K562 (cell line): Measurements from ENCODE around the gene BNIP3. TPM values are rescaled to one million over a fixed set of nuclear protein-coding genes. Genes with fewer than 3 reads are reported as not detected.

Source experiments
- ATAC-seq: fragments of 200-7000 bp; cut with Tn5 transposase; 3 replicates; pipeline ENCODE4 v1.9.1; 2020; ENCODE audit warnings: moderate library complexity
- BruUV-seq: library from RNA; stranded (reverse); fragments of 400-500 nt; replicated peaks from 2 replicates; lab custom pipeline; 2021; lab: Mats Ljungman, UMichigan
- CTCF ChIA-PET: fragments of 300-600 bp; formaldehyde crosslinking; extraction: SDS; loops from one replicate; lab custom pipeline; 2021; ENCODE audit warnings: low intra/inter-chr PET ratio; lab: Yijun Ruan, JAX
- POLR2A ChIA-PET: fragments of 300-600, 350-650 bp; sonication (Branson Sonifier 250); formaldehyde crosslinking; extraction: SDS; loops from one replicate; lab custom pipeline; 2021; ENCODE audit warnings: antibody characterized with exemption, inconsistent platforms; lab: Yijun Ruan, JAX
- DNase-seq, 4 experiments: peaks; one replicate each; pipeline versions ENCODE4 v3.0.0 to v3.0.0-alpha.2; 2011 to 2018; ENCODE audit warnings: low spot score in 3 of 4, mixed read lengths in 3 of 4; ENCODE audit errors: extremely low read depth in 1 of 4
- FAIRE-seq: peaks from 2 replicates; lab custom pipeline; 2011; peaks lifted over from hg19 to GRCh38; lab: Jason Lieb, UNC
- H2AFZ ChIP-seq: 2 replicates; pipeline ENCODE4 v1.6.0; 2011; ENCODE audit warnings: low read depth, low read length, control low read depth, inconsistent platforms
- H3K27ac ChIP-seq: fragments of 200-600 bp; 3 replicates; pipeline ENCODE4 v1.8.0; 2011; ENCODE audit warnings: low read depth, mild to moderate bottlenecking, control low read depth, inconsistent platforms, low read length, moderate library complexity, mixed read lengths; ENCODE audit errors: extremely low read depth
- H3K27me3 ChIP-seq, 2 experiments: fragments of 300-600 bp in 1 of 2; 2 replicates in 1 of 2; 3 replicates in 1 of 2; pipeline versions ENCODE4 v1.6.0 to v1.8.0; 2011; ENCODE audit warnings: inconsistent platforms in 2 of 2, low read length in 2 of 2, mild to moderate bottlenecking in 1 of 2, mixed read lengths in 1 of 2, moderate library complexity in 1 of 2; ENCODE audit not compliant: control insufficient read depth in 2 of 2, insufficient read depth in 2 of 2
- H3K36me3 ChIP-seq: fragments of 300-600 bp; 3 replicates; pipeline ENCODE4 v1.8.0; 2011; ENCODE audit warnings: mild to moderate bottlenecking, low read length, inconsistent platforms; ENCODE audit not compliant: control insufficient read depth, insufficient read depth
- H3K4me1 ChIP-seq, 2 experiments: fragments of 200-600 bp in 1 of 2; replicated peaks in 1 of 2; 2 replicates in 1 of 2; 3 replicates in 1 of 2; pipeline versions ENCODE4 v1.5.1 to v1.8.0; 2011; ENCODE audit warnings: inconsistent platforms in 2 of 2, low read length in 2 of 2, mild to moderate bottlenecking in 1 of 2, mixed read lengths in 1 of 2, moderate library complexity in 1 of 2; ENCODE audit not compliant: control insufficient read depth in 2 of 2, insufficient read depth in 2 of 2
- H3K4me2 ChIP-seq: 2 replicates; pipeline ENCODE4 v1.6.1; 2011; ENCODE audit warnings: low read length, control low read depth, inconsistent platforms, mixed read lengths; ENCODE audit not compliant: insufficient read depth
- H3K4me3 ChIP-seq: fragments of 200-600 bp; sonication (generic), shearing (Covaris generic); 2 replicates; pipeline ENCODE4 v1.5.1; 2016; ENCODE audit warnings: control low read depth, inconsistent platforms
- H3K79me2 ChIP-seq: fragments of 200-600 bp; 3 replicates; pipeline ENCODE4 v1.8.0; 2011; ENCODE audit warnings: low read length, inconsistent platforms; ENCODE audit not compliant: control insufficient read depth, insufficient read depth
- H3K9ac ChIP-seq, 2 experiments: 2 replicates each; pipeline versions ENCODE4 v1.6.0 to v1.6.1; 2011; ENCODE audit warnings: low read depth in 2 of 2, low read length in 2 of 2, control low read depth in 1 of 2, inconsistent platforms in 1 of 2, mild to moderate bottlenecking in 1 of 2, mixed read lengths in 1 of 2; ENCODE audit not compliant: insufficient read depth in 1 of 2
- H3K9me1 ChIP-seq: one replicate; pipeline ENCODE4 v1.6.0; 2011; ENCODE audit warnings: inconsistent platforms, mild to moderate bottlenecking, low read length, moderate library complexity; ENCODE audit not compliant: control insufficient read depth, insufficient read depth
- H3K9me3 ChIP-seq: replicated peaks from 2 replicates; pipeline ENCODE4 v1.5.1; 2011; ENCODE audit warnings: low read depth, low read length, inconsistent platforms; ENCODE audit not compliant: control insufficient read depth, insufficient read depth
- H4K20me1 ChIP-seq: replicated peaks from 2 replicates; pipeline ENCODE4 v1.6.1; 2011; ENCODE audit warnings: low read length, inconsistent platforms, mixed read lengths; ENCODE audit not compliant: control insufficient read depth, insufficient read depth
- ATF1 ChIP-seq, 2 experiments: fragments of 450-650 bp in 1 of 2; IDR thresholded peaks; 2 replicates each; pipeline ENCODE4 v1.6.1; 2016; ENCODE audit warnings: missing compliant biosample characterization in 1 of 2, missing genetic modification characterization in 1 of 2
- BHLHE40 ChIP-seq: IDR thresholded peaks from 2 replicates; pipeline ENCODE4 v1.6.1; 2011; ENCODE audit warnings: low read length, improper control_type of control experiment
- KDM1A ChIP-seq, 2 experiments: fragments of 450-650 bp; IDR thresholded peaks; 2 replicates each; pipeline ENCODE4 v1.6.1; 2016; ENCODE audit warnings: mild to moderate bottlenecking in 2 of 2
- MAFG ChIP-seq: fragments of 450-650 bp; conservative IDR thresholded peaks from 2 replicates; pipeline ENCODE4 v1.6.1; 2016; ENCODE audit warnings: missing genetic modification characterization, missing compliant biosample characterization
- POLR2G ChIP-seq: fragments of 200-400 bp; formaldehyde crosslinking; IDR thresholded peaks from 2 replicates; pipeline ENCODE4 v1.6.1; 2017; ENCODE audit warnings: low read depth, mild to moderate bottlenecking, antibody characterized with exemption, low read length, moderate library complexity
- PRDM10 ChIP-seq: fragments of 450-650 bp; IDR thresholded peaks from 2 replicates; pipeline ENCODE4 v1.6.1; 2018; ENCODE audit not compliant: partially characterized antibody
- SMAD2 ChIP-seq: fragments of 150-350 bp; IDR thresholded peaks from 2 replicates; pipeline ENCODE4 v1.6.1; 2014; ENCODE audit warnings: low read depth, mild to moderate bottlenecking, low read length
- WGBS: fragments of 100-300 bp; shearing (Covaris generic); methylation state at CpG from one replicate; pipeline ENCODE4 v1.1.6; 2016; ENCODE audit warnings: low coverage, mixed read lengths; ENCODE audit not compliant: insufficient coverage; ENCODE audit errors: missing lambda C conversion rate; 5-methylcytosine and 5-hydroxymethylcytosine counted together
- in situ Hi-C: fragments of 300-500 bp; cut with MboI; formaldehyde crosslinking; loops from 4 replicates; pipeline ENCODE4 v1.15.0; 2018; ENCODE audit warnings: inconsistent platforms, mixed read lengths
- intact Hi-C: fragments of 100-400 bp; cut with micrococcal nuclease; formaldehyde crosslinking; loops from 2 replicates; pipeline ENCODE4 v1.14.2; 2022
- polyA plus RNA-seq, 8 experiments: library from polyadenylated mRNA; depleted of rRNA in 4 of 8; stranded (reverse) in 5 of 8; unstranded in 3 of 8; fragments of >200 nt; fragmentation: Nextera tagmentation in 2 of 8; fragmentation: Illumina TruSeq in 1 of 8; extraction: Ambion mirVana in 2 of 8; extraction: Trizol in 1 of 8; gene quantifications; 2 replicates each; pipeline versions ENCODE4 v1.2.1 to v1.2.3, GENCODE V29; 2011 to 2014; ENCODE audit warnings: inconsistent platforms in 1 of 8, missing spikeins in 1 of 8
- total RNA-seq, 7 experiments: library from RNA; depleted of rRNA in 6 of 7; stranded (reverse); fragments of >200 nt in 6 of 7; fragmentation: Illumina TruSeq in 2 of 7; extraction: Trizol in 2 of 7; gene quantifications; 2 replicates each; pipeline versions ENCODE4 v1.2.1 to v1.2.3, GENCODE V29; 2011 to 2021; ENCODE audit warnings: low replicate concordance in 1 of 7

Gene BNIP3
- total and polyA plus RNA-seq, 9 of the 15 experiments (the other 6 are each of a cell fraction or from before 2014, with no cell fraction given) = 9.2 to 119 (median 42.2) TPM

- Histone ChIP-seq H2AFZ (no peak overlapping the region), H3K36me3 (peaks cover 20% of the 10 kb centered on the region; the same call in 1 of the 3 replicates), H3K27ac (no peak overlapping the region), H3K79me2 (no peaks in the 10 kb centered on the region; the same call in 2 of the 3 replicates), H3K9ac (no peak overlapping the region; a peak in 1 of 4 replicates), H3K9me3 (no peaks in the 10 kb centered on the region), H3K4me2 (no peak overlapping the region), H3K27me3 (no peaks in the 10 kb centered on the region), H3K4me1 (peaks cover 9 to 32% of the 10 kb centered on the region in 2 experiments), H3K4me3 (no peak overlapping the region), H4K20me1 (peaks cover 4% of the 10 kb centered on the region; the same call in 1 of the 2 replicates), H3K9me1 (no peaks in the 10 kb centered on the region)
- FAIRE-seq = no peak
- ATAC-seq = no peak
- CTCF ChIA-PET = no interaction called here
- 83% methylated on average over 11 of the region's 20 CpGs for WGBS
- no peak for TF ChIP-seq SMAD2
- TF ChIP-seq POLR2G = peak; percentile 46; the same call in 1 of the 2 replicates
- in situ Hi-C loops = no loop called here
- intact Hi-C loops = no loop called here
- no peak for DNase-seq
- POLR2A ChIA-PET = no interaction called here
- BruUV-seq = no TSS peak
Observed at GRCh38 chr10:131963350-131963749, 18.4 kb downstream of the BNIP3 start.

- Histone ChIP-seq H3K36me3 (peaks cover 12% of the 10 kb centered on the region; the same call in 1 of the 3 replicates), H3K4me2 (peak overlapping the region; percentile 52), H3K79me2 (no peaks in the 10 kb centered on the region; the same call in 2 of the 3 replicates), H3K4me1 (peaks cover 9 to 32% of the 10 kb centered on the region in 2 experiments), H3K27me3 (no peaks in the 10 kb centered on the region), H3K9me1 (no peaks in the 10 kb centered on the region), H3K27ac (peak overlapping the region; percentile 55; the same call in 2 of the 3 replicates), H3K9ac (no peak overlapping the region), H2AFZ (peak overlapping the region; percentile 51), H3K4me3 (no peak overlapping the region), H4K20me1 (peaks cover 4% of the 10 kb centered on the region; the same call in 1 of the 2 replicates), H3K9me3 (no peaks in the 10 kb centered on the region)
- no peak for TF ChIP-seq MAFG (tag)
- TF ChIP-seq ATF1 (CRISPR knock-in tag; IDR thresholded peaks at IDR 0.05) = no peak
- 0 out of 2 replicates have a peak, but pooled peaks have one; percentile 11 for TF ChIP-seq ATF1 (tag; IDR thresholded peaks at IDR 0.05)
- TF ChIP-seq PRDM10 = peak; percentile 9
- peak; percentile 44; the same call in 1 of the 2 replicates for TF ChIP-seq BHLHE40
- TF ChIP-seq KDM1A (IDR thresholded peaks at IDR 0.05) = peak in 1 of 2 experiments; percentile 10; a peak in 1 of 4 replicates
- peak; percentile 44 for ATAC-seq
- ChIA-PET POLR2A (interaction anchor here (0.7 to 1.3 kb wide), 6 partner anchors 11 to 768 kb away, joined by 3 to 6 read pairs (median 4); no protein-coding TSS in a partner anchor), CTCF (no interaction called here)
- no TSS peak for BruUV-seq
- peak in 1 of 4 experiments; percentile 10 for DNase-seq
- intact Hi-C loops (no loop called here), in situ Hi-C loops (no loop called here)
- no peak for FAIRE-seq
- WGBS = 36% methylated on average over 19 of the region's 32 CpGs
Observed at GRCh38 chr10:131961777-131962662, 19.7 kb downstream of the BNIP3 start.
